Urinary bladder (tissue), 4 donors: ENCODE data around the gene BCL11A. TPM values are rescaled to one million over a fixed set of nuclear protein-coding genes. Genes with fewer than 3 reads are reported as not detected.

ENCODE experiments used
- DNase-seq: peaks from one replicate; pipeline ENCODE4 v3.0.0-alpha.2; 2015; ENCODE audit errors: extremely low spot score
- H3K27ac ChIP-seq: one replicate; pipeline ENCODE4 v1.5.1; 2013; ENCODE audit warnings: low read depth, mild to moderate bottlenecking, moderate library complexity
- H3K36me3 ChIP-seq: one replicate; pipeline ENCODE4 v1.6.1; 2013; ENCODE audit warnings: mild to moderate bottlenecking, moderate library complexity; ENCODE audit not compliant: insufficient read depth
- H3K4me1 ChIP-seq: one replicate; pipeline ENCODE4 v1.6.1; 2013; ENCODE audit warnings: mild to moderate bottlenecking, moderate library complexity; ENCODE audit not compliant: insufficient read depth
- H3K4me3 ChIP-seq: one replicate; pipeline ENCODE4 v1.5.1; 2013; ENCODE audit warnings: low read depth, low read length
- WGBS: extraction: QIAGEN DNeasy Blood & Tissue Kit; methylation state at CpG from one replicate; pipeline ENCODE4 v1.1.7; 2013; 5-methylcytosine and 5-hydroxymethylcytosine counted together
- polyA plus RNA-seq: library from polyadenylated mRNA; stranded (reverse); fragments of 200-250 nt; gene quantifications from one replicate; pipeline ENCODE4 v1.2.3, GENCODE V29; 2013
- total RNA-seq: library from RNA; depleted of rRNA; stranded (reverse); fragments of >200 nt; gene quantifications from one replicate; pipeline ENCODE4 v1.2.3, GENCODE V29; 2014
- donor health status: healthy with polysubstance abuse.
- donor health status: healthy.

Gene BCL11A
- total and polyA plus RNA-seq, 2 donors = 2.4 to 10.9 TPM

DNA sequence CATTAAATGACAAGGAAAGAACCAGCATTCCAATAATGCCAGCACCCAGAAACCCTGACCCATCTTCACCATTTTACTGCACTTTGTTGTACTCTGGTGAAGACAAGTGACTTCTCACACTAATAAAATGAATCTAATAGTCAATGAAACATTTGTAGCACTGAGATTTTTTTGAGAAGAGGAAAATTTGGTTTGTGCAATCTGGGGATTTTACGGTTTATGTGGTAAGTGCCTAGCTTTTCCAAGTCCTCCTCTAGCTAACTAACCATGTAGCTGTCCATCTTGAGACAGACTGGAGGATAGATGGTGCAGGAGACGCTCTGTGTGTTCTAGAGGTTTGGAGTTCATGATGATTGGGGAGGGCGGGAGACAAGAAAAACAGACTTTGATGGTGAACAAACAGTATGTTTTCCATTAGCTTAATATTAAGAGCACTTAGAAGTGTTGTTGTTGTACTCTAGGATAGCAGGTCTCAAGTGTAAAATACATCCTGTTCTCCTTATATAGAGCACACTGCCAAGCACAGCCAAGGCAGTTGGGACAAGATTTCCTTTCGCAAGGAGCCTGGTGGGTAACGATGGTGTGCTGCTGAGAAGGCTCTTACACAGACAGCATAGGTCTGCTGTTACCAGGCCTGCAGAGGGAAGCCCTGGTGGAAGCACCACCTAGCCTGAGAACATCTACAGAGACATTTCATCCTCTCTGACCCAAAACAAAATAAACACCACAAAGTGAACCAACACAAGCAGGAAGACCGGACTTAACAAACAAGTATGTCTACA lies 83.7 kb downstream of the BCL11A start:
- Histone ChIP-seq H3K36me3 (no peaks in the 10 kb centered on the region), H3K4me3 (no peak overlapping the region), H3K27ac (no peak overlapping the region), H3K4me1 (no peaks in the 10 kb centered on the region)
- no peak for DNase-seq
- WGBS = 86% methylated on average over 6 of the region's 6 CpGs

DNA sequence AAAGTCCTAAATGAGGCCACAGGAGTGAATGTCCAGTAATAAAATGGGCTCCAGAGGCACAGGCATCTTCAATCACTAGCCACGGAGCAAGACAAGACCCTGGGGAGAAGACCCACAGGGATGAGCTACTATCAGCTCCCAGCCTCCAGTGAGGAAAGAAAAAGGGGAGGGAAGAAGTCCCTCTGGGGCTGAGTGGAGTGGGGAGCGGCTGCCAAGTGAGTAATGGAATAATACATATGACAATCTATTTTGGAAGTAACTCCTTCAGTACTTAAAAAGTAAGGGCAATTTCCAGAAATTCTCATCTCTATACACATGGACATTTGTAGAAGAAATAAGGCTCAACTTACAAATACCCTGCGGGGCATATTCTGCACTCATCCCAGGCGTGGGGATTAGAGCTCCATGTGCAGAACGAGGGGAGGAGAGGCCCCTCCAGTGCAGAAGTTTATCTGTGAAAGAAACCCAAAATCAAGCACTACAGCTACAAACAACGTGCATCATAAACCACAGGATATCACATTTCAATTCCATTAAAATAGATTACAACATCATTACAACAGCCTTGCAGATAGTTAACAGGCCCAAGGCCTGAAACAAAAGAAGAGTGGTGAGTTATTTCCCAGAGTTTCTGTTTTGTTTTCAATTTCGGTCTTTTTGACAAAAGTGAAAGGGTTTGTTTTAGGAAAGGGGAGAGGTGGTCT lies 84.9 kb downstream of the BCL11A start:
- 67% methylated on average over 7 of the region's 7 CpGs for WGBS
- no peak for DNase-seq
- H3K4me3 ChIP-seq = no peak overlapping the region
- no peaks in the 10 kb centered on the region for H3K4me1 ChIP-seq
- H3K27ac ChIP-seq = no peak overlapping the region
- H3K36me3 ChIP-seq = no peaks in the 10 kb centered on the region

DNA sequence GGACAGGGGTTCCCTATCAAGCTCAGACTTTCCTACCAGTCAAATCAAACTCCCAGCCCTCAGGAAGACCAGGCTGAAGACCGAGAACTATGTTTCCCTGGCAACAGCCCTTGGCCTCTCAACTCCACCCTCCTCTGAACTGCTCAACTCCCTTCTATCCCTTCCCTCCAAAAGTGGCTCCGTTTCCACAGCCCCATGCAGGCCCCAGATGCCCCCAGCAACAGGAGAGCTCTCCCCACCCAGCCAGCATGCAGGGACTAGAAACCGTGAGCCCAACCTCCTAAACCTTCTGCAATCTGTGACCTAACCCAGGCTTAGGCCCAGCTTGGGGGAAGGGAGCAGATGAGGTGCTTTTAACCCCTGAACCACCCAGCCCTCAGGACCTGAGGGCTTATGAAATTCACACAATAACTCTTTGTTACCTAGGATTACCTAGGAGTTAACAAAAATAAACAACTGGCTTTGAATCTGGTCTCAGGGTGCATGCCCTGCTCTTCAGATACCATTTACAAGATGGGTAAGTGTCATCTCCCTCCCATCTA lies 87.2 kb downstream of the BCL11A start:
- H3K27ac ChIP-seq = no peak overlapping the region
- H3K36me3 ChIP-seq = no peaks in the 10 kb centered on the region
- 77% methylated on average over 3 of the region's 3 CpGs for whole genome bisulfite sequencing

DNA sequence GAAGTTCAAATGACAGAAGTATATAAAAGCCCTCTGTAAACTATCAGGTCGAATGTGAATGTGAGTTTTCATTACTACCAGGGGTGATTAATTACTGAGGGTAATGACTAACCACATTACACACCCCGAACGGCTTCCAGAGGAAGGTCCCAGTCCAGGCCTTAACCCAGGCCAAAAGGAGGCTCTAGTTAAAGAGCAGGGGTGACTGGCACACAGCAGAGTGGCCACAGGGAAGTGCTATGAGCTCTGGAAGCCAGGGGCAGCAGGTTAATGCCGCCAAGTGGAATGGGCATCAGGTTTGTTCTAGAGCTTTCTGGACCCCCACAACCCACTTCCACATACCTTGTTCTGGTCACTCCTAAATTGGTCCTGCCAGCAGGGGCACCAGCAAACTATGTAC lies 87.7 kb downstream of the BCL11A start:
- H3K36me3 ChIP-seq = no peaks in the 10 kb centered on the region
- no peaks in the 10 kb centered on the region for H3K4me1 ChIP-seq
- no peak for DNase-seq
- no peak overlapping the region for H3K4me3 ChIP-seq
- H3K27ac ChIP-seq = no peak overlapping the region
- 74% methylated on average over 4 of the region's 4 CpGs for WGBS

More for the DNA sequence above, 87.2 kb downstream of the BCL11A start:
- no peak for DNase-seq
- Histone ChIP-seq H3K4me1 (no peaks in the 10 kb centered on the region), H3K4me3 (no peak overlapping the region)

DNA sequence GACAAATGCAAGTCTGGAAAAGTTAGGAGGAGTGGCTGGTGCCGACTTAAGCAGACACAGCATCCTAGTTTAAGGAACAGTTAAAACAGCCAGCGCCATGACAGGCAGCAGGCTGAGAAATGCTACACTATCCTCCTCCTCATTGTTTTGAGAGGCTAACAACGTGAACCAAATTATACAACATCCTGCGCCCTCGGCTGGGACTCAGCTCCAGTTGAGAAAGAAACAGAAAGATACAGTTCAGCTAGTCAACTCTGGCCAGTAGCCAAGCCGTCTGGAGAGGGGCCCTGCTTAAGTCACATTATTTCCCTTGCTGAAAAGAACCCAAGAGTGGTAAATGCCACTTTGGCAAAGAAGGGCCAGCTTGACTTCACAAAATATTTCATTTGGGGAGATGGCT lies 90.2 kb downstream of the BCL11A start:
- H3K27ac ChIP-seq = no peak overlapping the region
- DNase-seq = no peak
- H3K4me3 ChIP-seq = no peak overlapping the region
- H3K36me3 ChIP-seq = no peaks in the 10 kb centered on the region
- no peaks in the 10 kb centered on the region for H3K4me1 ChIP-seq
- 19% methylated on average over 6 of the region's 6 CpGs for WGBS

DNA sequence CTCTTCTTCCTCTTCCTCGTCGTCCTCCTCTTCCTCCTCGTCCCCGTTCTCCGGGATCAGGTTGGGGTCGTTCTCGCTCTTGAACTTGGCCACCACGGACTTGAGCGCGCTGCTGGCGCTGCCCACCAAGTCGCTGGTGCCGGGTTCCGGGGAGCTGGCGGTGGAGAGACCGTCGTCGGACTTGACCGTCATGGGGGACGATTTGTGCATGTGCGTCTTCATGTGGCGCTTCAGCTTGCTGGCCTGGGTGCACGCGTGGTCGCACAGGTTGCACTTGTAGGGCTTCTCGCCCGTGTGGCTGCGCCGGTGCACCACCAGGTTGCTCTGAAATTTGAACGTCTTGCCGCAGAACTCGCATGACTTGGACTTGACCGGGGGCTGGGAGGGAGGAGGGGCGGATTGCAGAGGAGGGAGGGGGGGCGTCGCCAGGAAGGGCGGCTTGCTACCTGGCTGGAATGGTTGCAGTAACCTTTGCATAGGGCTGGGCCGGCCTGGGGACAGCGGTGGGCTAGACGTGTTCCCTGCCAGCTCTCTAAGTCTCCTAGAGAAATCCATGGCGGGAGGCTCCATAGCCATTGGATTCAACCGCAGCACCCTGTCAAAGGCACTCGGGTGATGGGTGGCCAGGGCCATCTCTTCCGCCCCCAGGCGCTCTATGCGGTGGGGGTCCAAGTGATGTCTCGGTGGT lies 91.9 kb downstream of the BCL11A start:
- Histone ChIP-seq H3K4me3 (no peak overlapping the region), H3K27ac (no peak overlapping the region), H3K36me3 (no peaks in the 10 kb centered on the region), H3K4me1 (no peaks in the 10 kb centered on the region)
- no peak for DNase-seq
- 97% methylated on average over 47 of the region's 47 CpGs for WGBS

DNA sequence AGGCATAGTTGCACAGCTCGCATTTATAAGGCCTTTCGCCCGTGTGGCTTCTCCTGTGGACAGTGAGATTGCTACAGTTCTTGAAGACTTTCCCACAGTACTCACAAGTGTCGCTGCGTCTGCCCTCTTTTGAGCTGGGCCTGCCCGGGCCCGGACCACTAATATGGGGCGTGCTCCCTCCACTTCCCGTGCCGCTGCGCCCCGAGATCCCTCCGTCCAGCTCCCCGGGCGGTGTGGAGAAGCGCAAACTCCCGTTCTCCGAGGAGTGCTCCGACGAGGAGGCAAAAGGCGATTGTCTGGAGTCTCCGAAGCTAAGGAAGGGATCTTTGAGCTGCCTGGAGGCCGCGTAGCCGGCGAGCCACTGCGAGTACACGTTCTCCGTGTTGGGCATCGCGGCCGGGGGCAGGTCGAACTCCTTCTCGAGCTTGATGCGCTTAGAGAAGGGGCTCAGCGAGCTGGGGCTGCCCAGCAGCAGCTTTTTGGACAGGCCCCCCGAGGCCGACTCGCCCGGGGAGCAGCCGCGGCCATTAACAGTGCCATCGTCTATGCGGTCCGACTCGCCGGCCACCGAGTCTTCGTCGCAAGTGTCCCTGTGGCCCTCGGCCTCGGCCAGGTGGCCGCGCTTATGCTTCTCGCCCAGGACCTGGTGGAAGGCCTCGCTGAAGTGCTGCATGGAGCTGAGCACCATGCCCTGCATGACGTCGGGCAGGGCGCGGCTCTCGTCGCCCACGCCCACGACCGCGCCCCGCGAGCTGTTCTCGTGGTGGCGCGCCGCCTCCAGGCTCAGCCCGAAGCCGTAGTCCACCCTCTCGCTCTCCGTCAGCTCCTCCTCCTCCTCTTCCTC lies 92.7 kb downstream of the BCL11A start:
- H3K4me3 ChIP-seq = no peak overlapping the region
- H3K27ac ChIP-seq = no peak overlapping the region
- DNase-seq = no peak
- 97% methylated on average over 76 of the region's 76 CpGs for WGBS
- H3K36me3 ChIP-seq = no peaks in the 10 kb centered on the region
- no peaks in the 10 kb centered on the region for H3K4me1 ChIP-seq

DNA sequence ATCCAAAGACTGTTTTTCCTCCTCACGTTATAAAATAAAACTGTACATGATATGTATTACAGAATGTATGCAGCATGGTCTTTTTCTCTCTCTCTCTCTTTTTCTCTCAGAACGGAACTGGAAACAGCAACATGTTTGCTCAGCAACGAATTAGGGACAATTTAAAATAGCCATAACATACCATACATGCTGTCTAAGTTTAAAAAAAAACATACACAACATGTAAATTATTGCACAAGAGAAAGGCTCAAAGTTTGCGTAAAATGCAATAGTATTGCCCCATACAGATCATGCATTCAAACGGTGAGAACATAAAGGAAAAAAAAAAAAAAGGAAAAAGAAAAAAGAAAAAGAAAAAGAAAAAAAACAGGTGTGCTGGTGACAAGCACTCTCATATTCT lies 93.6 kb downstream of the BCL11A start:
- 69% methylated on average over 5 of the region's 5 CpGs for WGBS
- Histone ChIP-seq H3K4me1 (no peaks in the 10 kb centered on the region), H3K36me3 (no peaks in the 10 kb centered on the region), H3K27ac (no peak overlapping the region), H3K4me3 (no peak overlapping the region)
- no peak for DNase-seq

DNA sequence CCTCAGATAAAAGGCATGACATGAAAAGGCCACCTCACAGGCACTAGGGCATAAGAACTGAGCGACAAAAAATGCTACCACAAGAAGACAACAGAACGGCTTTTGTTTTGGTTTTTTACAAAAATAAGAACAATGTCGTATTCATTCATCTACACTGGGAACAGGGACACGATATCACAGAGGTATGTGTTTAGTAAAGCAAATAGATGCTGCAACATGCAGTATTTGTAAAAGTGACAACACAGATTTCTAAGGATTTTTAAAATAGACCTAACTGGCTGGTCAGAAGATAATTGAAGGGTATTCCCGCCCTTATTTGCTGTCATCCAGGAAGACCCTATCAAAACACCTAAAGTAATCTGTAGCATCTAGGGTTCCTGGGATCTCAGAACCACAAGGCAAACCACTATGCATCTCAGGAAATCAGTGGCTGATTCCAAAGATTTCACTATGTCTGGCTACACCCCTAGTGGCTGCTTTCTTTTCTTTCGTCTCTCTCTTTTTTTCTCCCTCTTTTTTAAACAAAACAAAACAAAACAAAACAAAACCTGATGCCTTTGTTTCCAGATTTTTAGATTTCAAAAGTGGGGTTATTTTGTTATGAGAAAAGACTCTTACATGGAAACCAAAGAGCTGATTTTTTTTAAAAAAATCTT lies 97.2 kb downstream of the BCL11A start:
- WGBS = 91% methylated on average over 6 of the region's 6 CpGs
- Histone ChIP-seq H3K36me3 (no peaks in the 10 kb centered on the region), H3K4me1 (no peaks in the 10 kb centered on the region), H3K27ac (no peak overlapping the region), H3K4me3 (no peak overlapping the region)
- DNase-seq = no peak

DNA sequence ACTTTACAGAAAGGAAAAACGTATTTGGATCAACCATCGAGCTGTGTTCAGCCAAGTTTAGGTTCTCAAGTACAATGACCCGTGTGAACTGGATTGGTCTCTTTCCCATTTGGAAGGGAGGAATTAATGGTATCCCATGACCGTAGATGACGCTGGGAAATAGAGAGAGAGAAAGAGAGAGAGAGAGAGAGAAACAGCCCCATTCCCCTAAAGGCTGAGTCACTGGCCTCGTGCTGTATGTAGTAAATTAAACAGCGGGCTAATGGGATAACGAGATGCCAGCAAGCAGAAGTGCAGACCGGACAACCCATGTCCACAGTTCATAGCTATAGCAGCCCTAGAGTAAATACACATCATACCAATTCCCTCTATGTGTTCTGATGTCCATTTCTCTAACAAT lies 99.6 kb downstream of the BCL11A start:
- Histone ChIP-seq H3K4me3 (no peak overlapping the region), H3K4me1 (no peaks in the 10 kb centered on the region), H3K27ac (no peak overlapping the region), H3K36me3 (no peaks in the 10 kb centered on the region)
- WGBS = 88% methylated on average over 9 of the region's 9 CpGs
- DNase-seq = no peak

DNA sequence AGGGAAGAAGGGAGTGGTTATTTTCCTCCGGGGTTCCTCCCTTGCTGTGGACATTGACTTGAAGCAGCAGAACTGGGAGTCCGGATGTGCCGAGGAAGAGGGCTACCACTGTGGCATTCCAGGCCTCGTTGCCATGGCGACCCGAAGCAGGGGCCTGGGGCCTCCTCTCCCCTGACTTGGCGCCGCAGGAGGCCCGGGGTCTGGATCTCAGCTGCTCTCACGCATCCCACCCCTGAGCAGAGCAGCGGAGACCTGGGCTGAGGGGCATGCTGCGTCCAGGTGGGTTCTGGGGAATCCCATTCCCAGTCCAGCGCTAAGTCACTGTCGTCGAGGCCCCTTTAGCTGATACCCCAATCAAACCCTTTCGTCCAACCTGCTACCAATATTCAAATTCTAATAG lies 100.2 kb downstream of the BCL11A start:
- Histone ChIP-seq H3K4me1 (no peaks in the 10 kb centered on the region), H3K36me3 (no peaks in the 10 kb centered on the region), H3K27ac (no peak overlapping the region), H3K4me3 (no peak overlapping the region)
- DNase-seq = no peak
- 58% methylated on average over 16 of the region's 16 CpGs for WGBS

DNA sequence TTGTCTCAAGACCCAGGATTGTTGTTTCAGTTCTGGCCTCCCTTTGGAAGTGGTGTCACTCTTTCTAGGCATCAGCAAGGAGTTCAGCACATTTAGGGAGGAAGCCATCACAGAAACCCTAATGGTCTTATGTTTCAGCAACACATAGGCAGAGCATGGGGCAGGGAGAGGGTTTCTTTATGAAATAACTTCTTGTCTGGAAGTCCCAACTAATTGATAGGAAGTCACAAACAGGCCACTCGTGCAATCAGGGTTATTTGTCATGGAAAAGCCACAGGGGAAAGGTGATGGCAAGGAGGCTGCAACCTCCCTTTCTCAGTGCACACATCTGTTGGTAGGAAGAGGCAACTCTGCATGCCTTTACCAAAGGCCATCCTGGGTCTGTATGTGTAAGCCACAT lies 103.0 kb downstream of the BCL11A start:
- DNase-seq = no peak
- H3K27ac ChIP-seq = no peak overlapping the region
- WGBS = 77% methylated on average over 1 of the region's 1 CpG

DNA sequence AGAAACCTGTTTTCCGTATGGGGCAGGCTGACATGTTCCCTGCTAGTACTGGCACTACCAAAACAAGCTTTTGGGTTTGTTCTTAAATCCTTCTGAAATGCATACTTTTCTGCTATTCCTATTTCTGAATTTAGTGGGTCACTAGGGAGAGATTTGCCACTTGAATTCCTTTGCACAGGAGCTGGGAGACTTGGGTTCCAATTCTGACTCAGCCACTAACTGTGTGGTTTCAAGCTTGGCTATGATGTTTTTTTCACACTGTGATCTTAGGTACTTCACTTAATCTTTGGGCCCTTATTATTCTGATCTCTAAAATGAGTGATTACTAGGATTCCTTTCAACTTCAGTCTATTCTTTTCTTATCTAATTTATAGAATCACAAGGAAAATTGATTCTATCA lies 105.5 kb downstream of the BCL11A start:
- no peak overlapping the region for H3K4me3 ChIP-seq
- WGBS = 94% methylated on average over 1 of the region's 1 CpG
- H3K27ac ChIP-seq = no peak overlapping the region
- H3K36me3 ChIP-seq = no peaks in the 10 kb centered on the region
- no peaks in the 10 kb centered on the region for H3K4me1 ChIP-seq
- no peak for DNase-seq

More for the DNA sequence above, 103.0 kb downstream of the BCL11A start:
- H3K4me3 ChIP-seq = no peak overlapping the region
- H3K4me1 ChIP-seq = no peaks in the 10 kb centered on the region
- no peaks in the 10 kb centered on the region for H3K36me3 ChIP-seq
